NT2/D1 (cell line): Measurements from ENCODE around the gene FRMD5.

ENCODE experiments used
- SUZ12 ChIP-seq: IDR thresholded peaks from 2 replicates; pipeline ENCODE4 v1.6.1; 2011; ENCODE audit not compliant: insufficient read length, insufficient read depth; ENCODE audit errors: extremely low read depth
- ZNF274 ChIP-seq: IDR thresholded peaks from 2 replicates; pipeline ENCODE4 v1.6.1; 2011; ENCODE audit warnings: mild to moderate bottlenecking, low read depth, low read length

DNA sequence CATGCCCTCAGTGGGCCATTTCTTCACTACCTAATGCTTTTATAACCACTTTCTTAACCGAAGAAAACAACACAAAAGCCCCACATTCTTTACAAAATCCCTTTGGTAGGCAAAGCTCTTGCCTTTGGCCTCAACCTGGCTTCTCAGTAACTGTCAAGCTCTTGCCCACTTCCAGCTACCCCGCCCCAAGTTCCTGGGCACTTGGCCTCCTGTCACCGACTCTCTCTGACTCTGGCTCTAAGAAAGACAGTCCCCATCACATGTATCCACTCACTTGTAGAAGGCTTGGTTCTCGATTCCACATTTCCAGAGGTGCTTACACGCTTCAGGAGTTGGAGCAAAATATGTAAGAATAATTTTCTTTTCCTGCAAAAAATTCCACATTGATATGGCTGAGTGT lies 307.2 kb downstream of the FRMD5 start:
- TF ChIP-seq SUZ12 (no peak), ZNF274 (no peak)
